GM21825 (cell line): ENCODE data around the gene DNAAF3.
"Not testable (repeated sequence)": the region's sequence is repeated elsewhere in the genome, so short reads cannot be mapped to it uniquely, and the experiment has no call there.

Source experiments
- ATAC-seq: cut with Tn5 transposase; IDR thresholded peaks from one replicate; pipeline ENCODE4 v1.9.1; 2021; ENCODE audit warnings: mild to moderate bottlenecking, moderate library complexity; ENCODE audit not compliant: unreplicated experiment

DNAAF3 gene

DNA sequence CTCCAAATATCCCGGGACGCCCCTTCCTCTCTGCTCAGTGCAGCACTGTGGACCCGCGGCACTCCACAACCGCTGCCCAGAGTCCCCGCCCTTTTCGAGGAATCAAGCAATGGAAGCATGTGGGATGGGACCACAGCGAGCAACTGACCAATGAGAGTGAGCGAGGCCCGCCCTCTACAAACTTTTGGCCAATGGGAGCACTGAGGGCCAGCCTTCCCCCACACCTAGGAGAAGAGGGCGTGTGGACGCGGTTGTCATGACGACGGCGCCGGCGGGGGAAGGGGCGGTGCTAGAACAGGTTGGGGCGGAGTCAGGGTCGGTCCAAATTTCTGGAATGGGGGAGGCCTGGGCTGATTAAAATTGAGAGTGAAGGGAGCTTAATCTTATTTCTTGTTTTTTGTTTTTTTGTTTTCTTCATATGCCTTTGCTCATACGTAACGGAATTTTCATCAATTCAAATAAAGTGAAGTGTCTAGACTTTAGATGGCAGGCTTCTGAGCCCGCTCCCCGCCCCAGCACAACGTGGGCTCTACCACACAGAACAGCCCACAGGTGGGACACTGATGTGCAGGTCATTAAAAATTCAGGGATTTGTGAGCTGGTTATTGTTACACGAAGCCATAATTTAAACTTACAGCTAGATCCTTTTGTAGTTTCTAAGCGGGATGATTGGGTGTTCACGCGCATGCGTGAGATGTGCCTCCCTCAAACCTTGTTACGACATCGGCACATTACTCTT is at the start of gene DNAAF3:
TSS of gene DNAAF3 (minus strand) at position 84 of the 739 bp plus-strand sequence. CDS start 200 bp downstream, outside the sequence.
- peak; percentile 80 for ATAC-seq

DNA sequence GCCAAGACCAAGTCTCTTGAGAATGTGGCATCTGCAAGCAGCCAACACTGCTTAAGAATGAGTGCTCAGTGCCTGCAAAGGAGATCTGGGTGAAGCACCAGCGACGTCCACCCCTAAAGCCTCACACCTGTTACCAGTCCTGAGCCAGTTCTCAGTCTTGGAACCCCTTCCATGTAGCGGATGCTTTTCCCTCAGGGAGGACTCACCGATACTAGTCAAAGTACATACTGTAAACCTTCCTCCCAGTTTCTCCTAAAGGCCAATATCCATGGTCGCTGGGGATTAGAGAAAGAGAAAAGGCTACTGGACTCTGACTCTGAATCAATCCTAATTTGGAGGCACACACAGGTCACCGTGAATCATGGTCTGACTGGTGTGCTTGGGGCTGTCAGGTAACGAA is 47.1 kb upstream of the DNAAF3 start:
- no peak for ATAC-seq

DNA sequence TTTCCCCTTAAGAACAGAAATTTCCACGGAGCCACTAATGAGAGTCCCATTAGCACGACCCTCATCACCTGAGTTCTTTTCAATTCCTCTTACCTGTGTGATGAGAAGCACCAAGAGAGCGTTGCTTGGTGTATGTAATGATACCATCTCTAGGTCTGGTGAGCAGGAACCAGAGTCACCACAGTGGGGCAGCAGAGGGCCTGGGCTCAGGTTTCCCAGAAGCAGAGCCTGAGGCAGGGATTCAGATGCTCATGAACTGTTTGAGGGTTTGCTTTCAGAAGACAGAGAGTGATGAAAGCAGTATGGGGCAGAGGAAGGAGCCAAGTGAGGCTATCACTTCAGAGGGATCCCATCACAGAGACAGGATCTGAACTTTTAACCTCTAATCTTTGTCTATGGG is 46.0 kb upstream of the DNAAF3 start:
- no peak for ATAC-seq

DNA sequence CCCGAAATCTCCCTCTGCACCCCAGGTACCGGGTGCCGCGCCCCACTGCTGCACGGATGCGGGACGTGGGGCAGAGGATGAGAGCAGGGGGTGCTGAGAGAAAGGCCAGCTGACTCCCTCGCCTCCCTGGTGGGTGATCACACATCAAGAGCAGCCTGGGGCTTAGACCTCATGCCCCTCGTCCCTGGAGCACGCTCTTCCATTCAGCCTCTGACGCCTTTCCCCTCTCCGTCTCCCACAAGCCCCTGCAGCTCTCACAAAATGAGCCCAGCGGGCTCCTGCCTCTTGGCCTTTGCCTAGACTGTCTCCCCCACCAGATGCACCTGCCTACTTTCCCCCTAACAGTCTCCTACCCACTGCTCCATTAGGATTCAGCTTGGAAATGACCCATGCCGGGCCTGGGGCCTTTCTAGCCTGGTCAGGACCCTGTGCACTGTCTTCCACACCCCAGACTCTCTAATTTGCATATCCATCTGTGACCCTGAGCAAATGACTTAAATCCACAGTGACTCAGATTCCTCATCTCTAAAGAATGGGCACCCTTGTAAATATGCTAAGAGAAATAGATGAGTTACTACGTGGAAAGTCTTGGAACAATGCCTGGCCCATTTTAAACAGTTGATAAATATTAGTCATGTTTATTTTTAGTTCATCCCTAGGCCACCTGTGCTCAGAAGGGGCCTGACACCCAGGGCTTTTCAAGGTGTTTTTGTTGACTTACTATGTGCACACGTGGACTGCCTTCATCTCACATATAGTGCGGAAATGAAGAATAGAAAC is 43.5 kb upstream of the DNAAF3 start:
- ATAC-seq: no peak

DNA sequence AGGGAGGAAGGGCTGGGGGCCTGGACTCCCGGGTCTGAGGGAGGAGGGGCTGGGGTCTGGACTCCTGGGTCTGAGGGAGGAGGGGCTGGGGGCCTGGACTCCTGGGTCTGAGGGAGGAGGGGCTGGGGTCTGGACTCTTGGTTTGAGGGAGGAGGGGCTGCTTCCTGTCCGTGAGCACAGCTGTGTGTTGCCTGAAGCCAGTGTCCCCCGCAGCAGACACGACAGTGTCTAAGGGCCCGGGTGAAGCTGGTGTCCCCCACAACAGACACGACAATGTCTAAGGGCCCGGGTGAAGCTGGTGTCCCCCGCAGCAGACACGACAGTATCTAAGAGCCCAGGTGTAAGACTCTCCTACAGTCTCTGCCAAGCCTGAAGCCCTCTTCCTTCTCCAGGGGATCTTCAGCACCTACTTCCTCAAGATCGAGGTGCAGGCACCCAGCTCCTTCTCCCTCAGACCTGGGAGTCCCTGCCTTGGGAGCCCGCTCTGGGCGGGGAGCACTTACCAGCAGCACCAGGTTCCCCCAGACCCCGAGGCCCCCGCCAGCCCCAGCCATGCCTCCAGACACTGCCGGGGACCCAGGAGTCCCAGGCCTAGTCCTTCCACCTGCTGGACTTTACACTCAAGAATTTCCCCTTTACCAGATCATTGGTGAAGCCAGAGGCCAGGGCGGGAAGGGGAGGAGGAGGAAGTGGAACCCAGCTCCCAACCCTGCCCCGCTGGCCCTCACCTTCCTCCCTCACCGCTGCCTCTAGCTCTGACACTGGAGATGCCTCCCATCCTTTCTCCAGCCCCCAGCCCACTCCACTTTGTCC is 42.7 kb upstream of the DNAAF3 start, which contains the start of gene PTPRH:
TSS of gene PTPRH (minus strand) at position 622 of the 813 bp plus-strand sequence. CDS start at position 554, 68 bp downstream.
- ATAC-seq: no peak

DNA sequence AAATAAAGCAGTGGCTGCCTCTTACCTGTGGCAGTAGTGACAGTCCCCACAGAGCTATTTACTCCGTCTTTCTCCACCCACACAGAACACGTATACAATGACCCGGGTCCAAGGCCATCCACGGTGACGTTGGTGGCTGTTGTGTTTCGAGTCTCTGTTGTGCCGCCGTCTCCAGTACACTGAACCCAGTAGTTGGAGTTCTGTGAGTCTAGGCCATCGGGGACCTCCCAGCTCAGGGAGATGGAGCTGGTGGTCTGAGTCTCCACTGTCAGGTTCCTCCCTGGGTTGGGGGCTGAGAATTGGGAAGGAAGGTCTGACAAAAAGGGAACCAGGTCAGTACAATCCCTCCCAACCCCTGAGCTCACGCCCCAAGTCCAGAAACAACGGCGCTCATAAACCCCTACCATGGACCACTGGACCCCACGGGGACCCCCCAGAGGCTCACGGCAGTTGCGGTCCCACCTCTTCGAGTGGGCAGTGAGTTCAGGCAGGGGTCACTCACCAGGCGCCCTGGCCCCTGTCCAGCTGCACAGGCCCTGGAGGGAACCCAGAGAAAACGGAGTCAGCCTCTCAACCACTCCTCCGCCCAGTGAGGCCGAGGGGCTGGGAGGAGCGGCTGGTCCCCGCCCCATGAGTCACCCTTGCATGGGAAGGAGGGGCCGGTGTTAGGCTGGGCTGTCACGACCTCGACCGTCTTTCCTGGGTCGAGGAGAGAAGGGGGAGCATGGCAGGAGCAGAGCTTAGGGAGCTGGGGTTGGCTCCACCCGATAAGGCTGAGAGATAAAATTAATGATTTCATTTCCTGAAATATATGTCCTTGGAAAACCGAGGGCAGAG is 40.5 kb upstream of the DNAAF3 start:
- ATAC-seq: no peak

DNA sequence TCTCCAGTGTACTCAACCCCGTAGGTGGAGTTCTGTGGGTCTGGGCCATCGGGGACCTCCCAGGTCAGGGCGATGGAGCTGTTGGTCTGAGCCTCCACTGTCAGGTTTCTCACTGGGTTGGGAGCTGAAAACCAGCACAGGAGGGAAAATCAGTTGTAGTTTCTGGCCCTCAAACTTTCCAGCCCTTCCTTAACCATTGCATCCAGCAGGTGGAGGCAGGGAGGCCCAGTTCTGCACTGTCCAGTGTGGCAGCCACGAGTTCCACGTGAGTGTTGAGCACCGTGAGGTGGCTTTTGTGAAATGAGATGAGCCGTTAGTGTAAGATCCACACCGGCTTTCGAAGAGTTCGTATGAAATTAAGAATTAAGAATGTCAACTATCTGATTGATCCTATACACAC is 35.8 kb upstream of the DNAAF3 start:
- not testable (repeated sequence) for ATAC-seq

DNA sequence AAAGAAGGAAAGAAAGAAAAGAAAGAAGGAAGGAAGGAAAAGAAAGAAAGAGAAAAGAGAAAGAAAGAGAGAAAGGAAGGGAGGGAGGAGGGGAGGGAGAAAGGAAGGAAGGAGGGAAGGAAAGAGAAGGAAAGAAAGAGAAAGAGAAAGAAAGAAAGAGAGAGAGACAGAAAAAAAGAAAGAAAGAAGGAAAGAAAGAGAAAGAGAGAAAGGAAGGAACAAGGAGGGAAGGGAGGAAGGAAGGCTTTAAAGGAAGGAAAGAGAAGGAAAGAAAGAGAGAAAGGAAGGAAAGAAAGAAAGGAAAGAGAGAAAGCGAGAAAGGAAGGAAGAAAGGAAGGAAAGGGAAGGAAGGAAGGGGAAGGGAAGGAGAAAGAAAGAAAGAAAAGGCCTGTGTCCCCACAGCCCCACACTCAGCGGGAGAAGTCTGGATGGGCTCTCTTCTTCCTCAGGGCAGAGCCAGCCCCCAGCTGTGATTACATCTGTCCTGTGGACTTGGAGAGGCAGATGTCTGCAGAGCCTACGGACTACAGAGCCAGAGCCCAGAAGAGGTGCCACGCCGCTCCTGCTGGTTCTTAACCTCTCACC is 33.3 kb upstream of the DNAAF3 start:
- no peak for ATAC-seq

DNA sequence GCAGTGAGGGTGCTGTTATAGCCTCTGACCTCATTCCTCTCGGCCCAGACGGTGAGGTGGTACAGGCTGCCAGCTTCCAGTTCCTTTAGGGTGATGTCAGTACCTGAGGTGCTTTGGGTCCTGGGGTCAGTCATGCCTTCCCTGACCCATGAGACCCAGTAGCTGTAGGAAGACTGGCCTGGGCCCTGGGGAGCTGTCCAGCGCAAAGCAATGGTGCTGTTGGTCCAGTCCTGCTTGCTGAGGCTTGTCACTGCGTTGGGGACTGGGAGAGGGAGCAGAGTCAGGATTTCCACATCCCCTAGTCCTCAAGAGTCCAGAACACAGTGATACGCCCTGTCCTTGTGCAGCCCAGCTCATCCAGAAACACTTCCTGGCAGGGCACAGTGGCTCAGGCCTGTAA is 32.2 kb upstream of the DNAAF3 start:
- no peak for ATAC-seq

DNA sequence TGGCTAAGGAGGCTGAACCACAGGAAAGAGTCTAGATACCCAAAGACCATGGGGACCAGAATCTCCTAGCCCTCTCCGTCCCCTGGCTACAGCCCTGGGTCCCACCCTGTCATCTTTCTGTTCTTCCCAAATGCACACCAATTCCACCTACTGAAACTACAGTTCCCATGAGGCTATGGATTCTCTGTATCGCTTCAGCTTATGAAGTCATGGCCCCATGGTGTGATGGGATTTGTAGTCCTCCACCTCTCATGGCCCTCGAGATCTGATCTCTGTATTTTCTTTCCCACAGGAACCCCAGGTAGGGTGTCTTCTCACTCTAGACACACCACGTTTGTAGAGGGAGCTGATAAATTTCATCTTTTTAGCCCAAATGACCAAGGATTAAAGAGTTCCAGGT is 31.1 kb upstream of the DNAAF3 start:
- no peak for ATAC-seq

DNA sequence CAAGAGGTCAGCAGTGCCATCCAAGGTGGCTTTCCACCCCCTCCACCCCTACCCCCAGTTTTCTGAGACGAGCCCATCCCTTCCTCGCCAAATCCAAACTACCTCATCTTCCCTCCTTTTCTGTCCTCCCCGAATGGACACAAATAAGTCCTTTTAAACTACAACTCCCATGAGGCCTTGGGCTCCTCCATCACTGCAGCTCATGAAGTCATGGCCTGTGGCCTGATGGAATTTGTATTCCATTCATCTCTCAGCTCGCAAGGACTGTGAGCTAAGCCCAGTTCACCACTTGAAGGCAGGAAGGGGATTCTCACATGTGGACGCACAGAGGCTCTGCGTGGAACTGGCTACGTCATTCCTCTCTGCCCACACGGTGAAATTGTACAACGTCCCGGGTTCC is 30.4 kb upstream of the DNAAF3 start:
- no peak for ATAC-seq

DNA sequence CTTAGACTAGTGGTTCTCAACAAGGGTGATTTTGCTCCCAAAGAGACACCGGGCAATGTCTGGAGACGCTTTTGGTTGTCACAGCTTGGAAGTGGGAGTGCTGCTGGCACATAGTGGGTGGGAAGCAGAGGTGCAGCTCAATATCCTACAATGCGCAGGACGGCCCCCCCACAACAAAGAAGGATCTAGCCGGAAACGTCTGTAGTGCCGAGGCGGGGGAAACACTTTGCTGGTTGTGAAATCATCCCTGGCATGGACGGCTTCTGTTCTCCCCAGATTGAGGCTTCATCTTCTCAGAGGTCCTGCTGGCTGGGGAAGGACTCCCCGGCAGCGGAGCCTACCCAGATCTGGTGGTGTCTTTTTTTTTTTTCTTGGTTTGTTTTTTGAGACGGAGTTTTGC is 27.1 kb upstream of the DNAAF3 start:
- ATAC-seq: no peak

DNA sequence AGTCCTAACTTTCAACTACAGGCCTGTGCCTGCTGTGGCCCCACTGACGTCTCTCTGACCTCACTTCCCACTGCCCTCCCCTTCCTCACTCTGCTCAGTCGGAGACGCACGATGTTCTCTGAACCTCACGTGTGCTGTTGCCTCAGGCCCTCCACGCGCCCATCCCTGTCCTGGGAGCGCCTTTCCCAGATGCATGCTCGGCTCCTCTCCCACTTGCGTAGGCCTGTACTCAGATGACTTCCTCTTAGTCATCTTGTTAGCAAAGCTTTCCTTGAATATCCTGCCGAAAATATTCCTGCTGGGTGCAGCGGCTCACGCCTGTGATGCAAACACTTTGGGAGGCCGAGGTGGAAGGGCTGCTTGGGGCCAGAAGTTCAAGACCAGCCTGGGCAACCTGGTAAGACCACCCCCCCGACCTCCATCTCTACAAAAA is 23.0 kb upstream of the DNAAF3 start:
- ATAC-seq: no peak

DNA sequence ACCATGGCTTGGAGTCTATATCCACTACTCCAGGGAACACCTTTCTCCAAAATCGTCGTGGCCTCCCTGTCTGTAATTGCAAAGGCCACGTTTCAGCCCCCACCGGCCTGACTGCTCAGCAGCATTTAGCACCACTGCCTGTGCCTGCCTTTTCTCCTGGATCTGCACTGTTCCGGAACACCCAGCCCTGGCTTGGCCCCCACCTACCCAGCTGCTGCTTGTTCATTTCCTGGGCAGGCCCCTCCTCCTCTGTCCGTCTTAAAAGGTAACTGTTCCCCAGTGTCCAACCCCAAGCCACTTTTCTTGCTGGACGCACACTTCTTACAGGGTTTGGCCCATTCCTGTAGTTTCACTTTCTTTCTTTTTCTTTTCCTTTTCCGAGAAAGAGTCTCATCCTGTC is 22.2 kb upstream of the DNAAF3 start:
- no peak for ATAC-seq

DNA sequence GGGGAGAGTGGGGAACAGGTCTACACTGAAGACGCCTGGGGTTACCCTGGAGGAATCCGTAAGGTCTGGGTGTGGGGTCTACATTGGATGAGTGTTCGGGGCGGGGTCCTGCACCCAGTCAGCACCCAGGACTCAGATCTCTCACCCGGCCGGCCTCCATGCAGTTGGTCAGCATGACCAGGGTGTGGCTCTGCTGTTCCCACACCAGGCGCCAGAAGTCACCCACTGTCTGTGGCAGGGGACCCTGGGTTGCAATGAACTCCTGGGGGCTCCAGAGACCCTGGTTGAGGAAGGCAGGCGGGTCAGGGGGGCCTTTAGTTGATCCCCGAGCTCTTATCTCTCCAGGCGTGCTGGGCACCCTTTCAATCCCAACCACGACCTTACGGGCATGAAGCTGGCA is 19.7 kb upstream of the DNAAF3 start:
- ATAC-seq: no peak

DNA sequence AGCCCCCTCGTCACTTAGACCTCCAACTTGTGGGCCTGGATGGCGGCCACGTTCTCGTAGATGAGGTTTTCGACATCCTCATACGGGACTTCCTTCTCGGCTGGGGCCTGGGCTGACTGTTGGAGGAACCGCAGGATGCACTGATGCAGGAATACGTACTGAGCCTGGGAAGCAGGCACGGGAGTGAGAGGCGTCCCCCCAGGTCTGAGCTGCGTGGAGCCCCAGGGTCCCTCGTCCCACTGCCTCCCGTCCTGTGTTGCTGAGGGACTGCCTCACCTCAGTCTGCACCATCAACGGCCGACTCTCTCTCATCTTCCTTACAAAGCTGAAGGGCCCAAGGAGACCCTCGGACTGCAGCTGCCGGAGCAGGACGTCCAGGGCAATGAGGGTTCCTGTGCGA is 15.3 kb upstream of the DNAAF3 start:
- no peak for ATAC-seq

DNA sequence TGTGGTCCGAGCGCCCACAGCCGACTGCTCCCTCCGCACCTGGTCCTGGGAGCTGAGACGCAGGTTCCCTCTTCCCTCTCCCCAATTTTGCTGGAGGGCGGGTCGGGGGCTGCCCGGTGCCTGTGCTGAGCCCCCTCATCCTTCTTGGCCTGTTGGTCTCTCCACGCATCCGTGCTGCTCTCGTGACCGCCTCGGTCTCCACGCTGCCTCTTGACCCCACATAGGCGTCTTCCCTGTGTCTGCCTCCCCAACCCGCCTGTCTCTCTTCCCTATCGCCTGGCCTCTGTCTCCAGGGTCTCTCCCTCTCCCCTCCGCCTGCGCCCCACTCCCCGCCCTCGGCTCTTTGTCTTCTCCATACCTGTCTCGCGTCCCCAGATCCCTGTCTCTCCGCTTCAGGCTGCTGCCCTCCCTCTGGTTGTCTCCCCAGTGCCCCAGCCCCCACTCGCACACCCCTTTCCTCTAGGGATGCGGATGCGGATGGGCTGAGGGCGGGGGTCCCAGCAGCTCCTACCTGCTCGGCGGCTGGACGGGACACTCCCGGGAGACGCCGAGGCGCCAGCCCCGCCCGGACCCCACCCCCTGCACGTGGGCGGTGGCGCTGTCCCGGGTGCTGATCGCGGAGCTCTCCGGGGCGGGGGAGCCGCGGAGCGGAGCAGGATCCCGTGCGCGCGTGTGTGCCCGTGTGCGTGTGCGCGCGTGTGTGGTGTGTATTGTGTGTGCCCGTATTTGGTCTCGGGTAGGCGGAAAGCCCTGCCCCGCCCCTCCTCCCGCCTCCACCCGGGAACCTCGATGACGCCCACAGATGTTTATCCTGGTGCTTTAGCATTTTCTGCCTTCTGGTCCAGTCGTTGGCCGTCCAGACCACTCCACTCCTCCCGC is 13.4 kb upstream of the DNAAF3 start, which contains the start of gene SYT5:
TSS of gene SYT5 (minus strand) at position 684 of the 879 bp plus-strand sequence. CDS start 1,248 bp downstream, outside the sequence.
- peak; percentile 26 for ATAC-seq

DNA sequence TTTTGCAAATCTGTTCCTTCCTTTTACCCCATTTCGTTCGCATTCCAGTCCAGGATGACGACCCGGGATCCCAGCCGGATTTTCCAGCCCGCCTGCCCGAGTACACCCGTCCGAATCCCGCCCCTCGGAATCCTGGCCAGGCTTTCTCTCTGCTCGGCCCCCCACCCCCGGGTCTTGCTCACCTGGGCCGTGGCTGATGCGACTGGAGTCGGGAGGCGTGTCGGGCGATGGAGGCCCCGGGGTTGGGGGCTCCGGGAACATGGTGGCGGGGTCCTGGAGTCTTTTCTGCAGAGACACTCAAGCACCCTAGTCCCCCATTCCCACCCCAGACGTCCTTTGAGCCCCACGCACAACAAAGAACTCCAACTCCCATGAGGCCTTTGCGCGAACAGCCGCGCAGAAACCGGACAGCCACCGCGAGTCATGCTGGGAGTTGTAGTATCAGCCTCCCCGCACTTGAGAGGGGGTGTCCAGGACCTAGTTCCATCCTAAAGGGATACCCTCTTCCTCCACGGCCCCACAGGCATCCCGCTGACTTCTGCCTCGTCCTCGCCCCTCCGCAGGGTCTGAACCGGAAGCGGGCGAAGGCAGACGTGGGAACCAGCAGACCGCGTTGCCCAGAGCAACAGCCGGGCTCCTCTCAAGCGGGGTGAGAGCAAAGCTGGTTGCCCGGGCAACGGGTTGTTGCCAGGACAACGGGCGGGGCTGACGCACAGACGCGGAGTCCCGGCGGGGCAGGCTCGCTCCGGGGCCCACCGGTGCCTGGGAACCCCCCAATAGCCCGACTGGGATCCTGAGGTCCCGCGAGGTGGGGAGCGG is 12.6 kb upstream of the DNAAF3 start:
- ATAC-seq: peak; percentile 73
